Measurements from ENCODE around the gene ASRGL1. TPM values are rescaled to one million over a fixed set of nuclear protein-coding genes. Genes with fewer than 3 reads are reported as not detected.
"Not testable (repeated sequence)": the region's sequence is repeated elsewhere in the genome, so short reads cannot be mapped to it uniquely, and the experiment has no call there.

The ASRGL1 gene
- total RNA-seq, 4 donors from 2014 or later = 0.66 to 7.6 (median 4.4) TPM; not detected in 1

DNA sequence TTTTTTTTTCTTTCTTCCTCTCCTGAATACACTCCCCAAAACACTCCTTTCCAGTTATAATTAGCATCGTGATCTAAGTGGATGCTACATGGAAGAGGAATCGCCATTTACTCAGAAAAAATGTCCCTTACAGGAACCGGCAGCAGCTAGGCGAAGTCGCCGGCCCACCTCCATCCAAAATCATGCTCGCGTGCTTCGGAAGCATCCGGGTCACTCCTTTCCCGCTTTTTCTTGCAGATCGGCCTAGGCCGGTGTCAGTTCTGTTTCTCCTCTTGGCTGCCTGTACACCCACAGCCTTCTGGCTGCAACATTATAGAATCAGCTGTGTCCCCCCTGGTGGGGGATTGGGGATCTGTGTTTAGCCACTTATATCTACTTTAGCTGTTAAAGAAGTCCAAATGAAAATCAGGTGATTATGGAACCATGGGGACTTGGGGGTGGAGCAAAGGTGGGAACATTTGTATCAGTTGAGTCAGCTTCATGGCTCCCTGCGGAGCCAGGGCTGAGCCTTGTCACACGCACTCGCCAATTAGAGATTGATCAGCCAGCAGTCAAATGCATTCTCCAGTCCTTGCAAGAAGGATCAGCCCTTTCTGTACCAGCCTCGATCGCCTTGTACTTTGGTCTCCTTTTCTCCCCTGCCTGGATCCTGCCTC is 36.3 kb downstream of the ASRGL1 start:
- Histone ChIP-seq H3K4me1 (peaks cover 0 to 14% (median 0%) of the 10 kb centered on the region in 3 donors), H3K4me3 (no peak overlapping the region), H3K9me3 (no peaks in the 10 kb centered on the region), H3K27me3 (peaks cover 0 to 26% (median 0%) of the 10 kb centered on the region in 4 donors), H3K36me3 (no peaks in the 10 kb centered on the region), H3K27ac (no peak overlapping the region)
- no peak for TF ChIP-seq POLR2A (IDR thresholded peaks at IDR 0.05)
- TF ChIP-seq, protein P1, sequence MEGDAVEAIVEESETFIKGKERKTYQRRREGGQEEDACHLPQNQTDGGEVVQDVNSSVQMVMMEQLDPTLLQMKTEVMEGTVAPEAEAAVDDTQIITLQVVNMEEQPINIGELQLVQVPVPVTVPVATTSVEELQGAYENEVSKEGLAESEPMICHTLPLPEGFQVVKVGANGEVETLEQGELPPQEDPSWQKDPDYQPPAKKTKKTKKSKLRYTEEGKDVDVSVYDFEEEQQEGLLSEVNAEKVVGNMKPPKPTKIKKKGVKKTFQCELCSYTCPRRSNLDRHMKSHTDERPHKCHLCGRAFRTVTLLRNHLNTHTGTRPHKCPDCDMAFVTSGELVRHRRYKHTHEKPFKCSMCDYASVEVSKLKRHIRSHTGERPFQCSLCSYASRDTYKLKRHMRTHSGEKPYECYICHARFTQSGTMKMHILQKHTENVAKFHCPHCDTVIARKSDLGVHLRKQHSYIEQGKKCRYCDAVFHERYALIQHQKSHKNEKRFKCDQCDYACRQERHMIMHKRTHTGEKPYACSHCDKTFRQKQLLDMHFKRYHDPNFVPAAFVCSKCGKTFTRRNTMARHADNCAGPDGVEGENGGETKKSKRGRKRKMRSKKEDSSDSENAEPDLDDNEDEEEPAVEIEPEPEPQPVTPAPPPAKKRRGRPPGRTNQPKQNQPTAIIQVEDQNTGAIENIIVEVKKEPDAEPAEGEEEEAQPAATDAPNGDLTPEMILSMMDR (IDR thresholded peaks at IDR 0.05) = no peak
- WGBS, 2 donors = 94 to 95% methylated on average over 18 of the region's 18 CpGs
- intact Hi-C loops (cut with DNase I) = no loop called here
- DNase-seq = no peak

DNA sequence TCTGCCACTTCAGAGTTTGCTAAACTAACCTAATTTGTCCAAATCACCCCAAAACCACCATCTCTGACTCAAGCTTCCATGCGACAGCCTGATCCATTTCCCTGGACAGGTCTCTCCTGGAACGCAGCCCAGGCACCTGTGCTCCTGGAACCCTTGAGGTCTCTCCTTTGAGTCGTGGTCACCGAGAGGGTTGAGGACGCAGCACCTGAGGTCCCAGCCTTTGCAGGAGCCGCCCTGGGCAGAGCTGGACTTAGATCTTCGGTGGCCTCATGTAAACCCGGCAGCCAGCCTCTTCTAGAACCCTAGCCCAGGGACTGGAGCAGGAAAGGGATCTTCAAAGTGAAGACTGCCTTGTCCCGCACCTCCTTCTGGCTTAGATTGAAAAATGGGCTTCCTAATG is 37.6 kb downstream of the ASRGL1 start:
- Histone ChIP-seq H3K36me3 (no peaks in the 10 kb centered on the region), H3K27me3 (peaks cover 0 to 32% (median 0%) of the 10 kb centered on the region in 4 donors), H3K4me3 (no peak overlapping the region), H3K4me1 (peaks cover 0 to 15% (median 0%) of the 10 kb centered on the region in 3 donors), H3K27ac (no peak overlapping the region), H3K9me3 (no peaks in the 10 kb centered on the region)
- DNase-seq = no peak
- TF ChIP-seq, protein P1 (IDR thresholded peaks at IDR 0.05) = no peak
- TF ChIP-seq POLR2A (IDR thresholded peaks at IDR 0.05) = no peak
- intact Hi-C loops (cut with DNase I) = no loop called here
- 80 to 89% methylated on average over 5 of the region's 9 CpGs for WGBS, 2 donors

DNA sequence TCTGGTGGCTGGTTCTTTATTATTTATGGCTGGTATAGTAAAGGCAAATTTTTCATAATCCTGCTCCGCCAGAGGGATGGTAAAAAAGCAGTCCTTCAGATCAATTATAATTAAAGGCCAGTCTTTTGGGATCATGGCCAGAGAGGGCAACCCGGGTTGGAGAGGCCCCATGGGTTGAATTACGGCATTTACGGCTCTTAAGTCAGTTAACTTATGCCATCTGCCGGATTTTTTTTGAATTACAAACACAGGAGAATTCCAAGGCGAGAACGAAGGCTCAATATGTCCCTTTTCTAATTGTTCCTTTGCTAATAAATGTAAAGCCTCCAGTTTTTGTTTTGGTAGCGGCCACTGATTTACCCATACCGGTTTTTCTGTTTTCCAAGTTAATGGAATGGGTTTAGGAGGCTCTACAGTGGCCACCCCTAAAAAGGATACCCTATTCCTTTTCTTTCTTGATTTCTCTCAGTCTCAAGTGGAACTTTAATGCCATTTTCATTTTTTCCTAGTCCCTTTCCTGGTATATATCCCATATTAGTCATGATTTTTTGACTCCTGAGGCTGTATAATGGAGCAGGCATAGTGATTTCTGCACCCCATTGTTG is 41.3 kb downstream of the ASRGL1 start:
- H3K4me3 ChIP-seq; H3K27ac ChIP-seq; intact Hi-C loops (cut with DNase I); H3K36me3 ChIP-seq; H3K9me3 ChIP-seq; DNase-seq: not testable (repeated sequence)
- peaks cover 0 to 30% (median 2%) of the 10 kb centered on the region in 3 donors for H3K4me1 ChIP-seq
- TF ChIP-seq, protein P1 (IDR thresholded peaks at IDR 0.05) = peak; percentile 39 to 58 (median 48)
- H3K27me3 ChIP-seq = peaks cover 0 to 21% (median 0%) of the 10 kb centered on the region in 4 donors
- WGBS, 2 donors = 0 to 5% methylated on average over 9 of the region's 9 CpGs

DNA sequence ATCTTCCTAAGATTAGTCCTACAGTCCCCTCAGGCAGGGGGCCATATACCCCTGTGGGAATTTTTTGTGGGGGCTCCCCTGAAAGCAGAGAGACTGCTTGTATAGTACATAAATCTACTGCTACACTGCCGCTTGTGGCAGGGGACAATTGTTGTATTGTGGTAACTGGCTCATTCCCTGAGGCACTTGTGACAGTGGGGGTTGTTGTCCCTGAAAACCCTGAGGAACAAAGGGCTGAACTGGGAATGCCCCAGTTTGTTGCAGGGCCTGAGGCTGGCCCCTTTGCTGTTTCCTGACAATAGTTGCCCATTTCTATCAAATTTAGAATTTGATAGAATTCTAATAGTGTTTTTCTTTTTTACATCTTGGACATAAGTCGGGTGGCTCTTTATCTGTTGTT is 42.3 kb downstream of the ASRGL1 start:
- peaks cover 0 to 30% (median 2%) of the 10 kb centered on the region in 3 donors for H3K4me1 ChIP-seq
- intact Hi-C loops (cut with DNase I); H3K27ac ChIP-seq; H3K4me3 ChIP-seq; H3K36me3 ChIP-seq; H3K9me3 ChIP-seq; DNase-seq: not testable (repeated sequence)
- H3K27me3 ChIP-seq = peaks cover 0 to 11% (median 0%) of the 10 kb centered on the region in 4 donors
- 21 to 33% methylated on average over 2 of the region's 2 CpGs for WGBS, 2 donors

DNA sequence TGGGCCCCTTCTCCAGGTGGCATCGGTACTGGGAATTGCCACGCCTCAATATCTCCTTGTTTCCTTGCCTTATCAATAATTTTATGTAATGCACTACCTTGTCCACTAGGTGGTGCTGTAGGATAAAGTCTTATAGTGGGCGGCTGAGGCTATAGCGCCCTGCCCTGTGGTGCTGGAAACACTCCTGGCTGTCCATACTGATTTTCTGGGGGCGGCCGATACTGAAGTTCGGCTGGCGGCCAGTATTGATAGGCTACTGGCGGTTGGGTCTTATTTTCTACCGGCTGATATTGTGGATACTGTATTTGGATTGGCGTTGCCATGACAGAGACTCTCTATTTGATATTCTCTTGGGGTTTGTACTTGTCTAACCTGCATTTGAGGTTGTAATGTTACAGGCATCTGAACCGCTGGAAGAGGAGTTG is 43.6 kb downstream of the ASRGL1 start:
- TF ChIP-seq, protein P1 (IDR thresholded peaks at IDR 0.05) = peak; percentile 79 to 91 (median 84)
- H3K36me3 ChIP-seq; H3K27me3 ChIP-seq; H3K9me3 ChIP-seq; DNase-seq; intact Hi-C loops (cut with DNase I): not testable (repeated sequence)
- H3K27ac ChIP-seq = peak overlapping the region in 1 of 4 donors; percentile 13
- peaks cover 0 to 30% (median 2%) of the 10 kb centered on the region in 3 donors for H3K4me1 ChIP-seq
- WGBS, 2 donors = 2% methylated on average over 12 of the region's 12 CpGs
- H3K4me3 ChIP-seq = peak overlapping the region in 1 of 4 donors; percentile 15
